ENCODE data around the gene KLHL28. TPM values are rescaled to one million over a fixed set of nuclear protein-coding genes. Genes with fewer than 3 reads are reported as not detected.

The KLHL28 gene
- total and polyA plus RNA-seq, 2 donors (not counting 3 experiments of a cell fraction or from before 2014, with no cell fraction given), result 2.9 to 7.3 TPM

DNA sequence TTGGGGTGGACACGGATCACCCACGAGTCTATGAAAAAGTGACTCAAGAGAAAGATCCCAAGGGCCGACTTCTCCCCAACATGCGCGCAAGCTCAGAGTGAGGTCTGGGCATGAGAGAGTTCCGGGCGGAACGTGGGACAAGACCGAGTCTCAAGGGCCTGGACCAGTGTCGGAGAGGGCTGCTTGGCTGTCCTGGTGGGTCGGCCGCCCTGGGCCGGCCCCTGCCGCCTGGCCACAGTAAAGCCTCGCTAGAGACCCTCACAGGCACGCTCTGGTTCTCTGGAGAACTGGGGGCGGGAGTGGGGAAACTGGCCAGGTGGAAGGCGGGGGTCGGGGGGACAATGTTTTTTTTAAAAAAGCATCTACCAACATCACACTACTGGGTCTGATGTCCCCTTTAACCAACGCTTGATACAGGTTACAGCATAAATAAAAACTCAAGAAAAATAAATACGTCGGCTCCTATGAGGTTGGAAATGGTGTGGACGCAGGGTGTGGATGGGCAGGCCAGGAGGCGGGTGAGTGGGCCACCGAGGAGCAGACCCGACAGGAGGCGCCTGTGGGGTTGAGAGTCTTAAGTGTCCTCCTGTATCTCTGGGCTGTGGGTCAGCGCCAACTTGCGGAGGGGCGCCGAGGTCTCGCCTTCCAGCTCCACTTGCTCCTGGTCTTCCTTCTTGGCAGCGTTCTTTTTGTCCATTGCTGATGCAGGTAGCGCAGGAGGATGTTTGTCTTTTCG lies 74.7 kb downstream of the KLHL28 start:
- FAIRE-seq (no peak), DNase-seq (ENCODE audit: low read depth, low spot score) (no peak)
- Histone ChIP-seq H3K9ac (replicated peaks; ENCODE audit: extremely low read depth, insufficient read depth, low read length) (no peak overlapping the region), H3K4me3 (replicated peaks in 1 of 3; ENCODE audit: insufficient read depth in 1 of 3, low read depth in 1 of 3, low read length in 3 of 3) (no peak overlapping the region), H3K79me2 (ENCODE audit: control insufficient read depth, insufficient read depth, low read length) (no peaks in the 10 kb centered on the region), H3K9me3 (replicated peaks; ENCODE audit: control insufficient read depth, insufficient read depth, low read length) (no peaks in the 10 kb centered on the region), H2AFZ (ENCODE audit: low read depth, low read length) (no peak overlapping the region), H3K27me3 (ENCODE audit: control insufficient read depth in 2 of 2, insufficient read depth in 2 of 2, low read length in 2 of 2) (no peaks in the 10 kb centered on the region), H3K4me2 (ENCODE audit: insufficient read depth, low read length) (no peak overlapping the region), H4K20me1 (replicated peaks; ENCODE audit: control insufficient read depth, extremely low read depth, insufficient read depth, low read length) (no peaks in the 10 kb centered on the region), H3K4me1 (ENCODE audit: control insufficient read depth, extremely low read depth, insufficient read depth, low read length) (no peaks in the 10 kb centered on the region), H3K27ac (ENCODE audit: insufficient read depth, low read depth, low read length) (no peak overlapping the region), H3K36me3 (ENCODE audit: control insufficient read depth in 2 of 2, extremely low read depth in 1 of 2, insufficient read depth in 2 of 2, low read length in 2 of 2) (no peaks in the 10 kb centered on the region), H3K9me1 (replicated peaks; ENCODE audit: control insufficient read depth, extremely low read depth, insufficient read depth, low read length) (no peaks in the 10 kb centered on the region)
- dilution Hi-C loops (cut with MboI; ENCODE audit: extremely low pct_ligation_motif_present, low sequenced_read_pairs) (no loop called here), intact Hi-C loops (cut with micrococcal nuclease) (no loop called here)
- no TSS peak for BruUV-seq (replicated peaks)
- ChIA-PET CTCF (interaction anchor here (1.4 kb wide), 1 partner anchor 40 kb away, joined by 3 read pairs; no protein-coding TSS in a partner anchor), POLR2A (no interaction called here)
- no peak for TF ChIP-seq FOS (IDR thresholded peaks at IDR 0.05; ENCODE audit: borderline replicate concordance, insufficient read depth, low read length)
- TF ChIP-seq, protein P1, sequence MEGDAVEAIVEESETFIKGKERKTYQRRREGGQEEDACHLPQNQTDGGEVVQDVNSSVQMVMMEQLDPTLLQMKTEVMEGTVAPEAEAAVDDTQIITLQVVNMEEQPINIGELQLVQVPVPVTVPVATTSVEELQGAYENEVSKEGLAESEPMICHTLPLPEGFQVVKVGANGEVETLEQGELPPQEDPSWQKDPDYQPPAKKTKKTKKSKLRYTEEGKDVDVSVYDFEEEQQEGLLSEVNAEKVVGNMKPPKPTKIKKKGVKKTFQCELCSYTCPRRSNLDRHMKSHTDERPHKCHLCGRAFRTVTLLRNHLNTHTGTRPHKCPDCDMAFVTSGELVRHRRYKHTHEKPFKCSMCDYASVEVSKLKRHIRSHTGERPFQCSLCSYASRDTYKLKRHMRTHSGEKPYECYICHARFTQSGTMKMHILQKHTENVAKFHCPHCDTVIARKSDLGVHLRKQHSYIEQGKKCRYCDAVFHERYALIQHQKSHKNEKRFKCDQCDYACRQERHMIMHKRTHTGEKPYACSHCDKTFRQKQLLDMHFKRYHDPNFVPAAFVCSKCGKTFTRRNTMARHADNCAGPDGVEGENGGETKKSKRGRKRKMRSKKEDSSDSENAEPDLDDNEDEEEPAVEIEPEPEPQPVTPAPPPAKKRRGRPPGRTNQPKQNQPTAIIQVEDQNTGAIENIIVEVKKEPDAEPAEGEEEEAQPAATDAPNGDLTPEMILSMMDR (IDR thresholded peaks at IDR 0.05; ENCODE audit: extremely low read depth in 1 of 2, insufficient read depth in 1 of 2, low read depth in 1 of 2, low read length in 2 of 2), result no peak
- TF ChIP-seq JUN (IDR thresholded peaks at IDR 0.05; ENCODE audit: borderline replicate concordance, insufficient read depth, insufficient read length, low read depth), result no peak
- no peak for TF ChIP-seq EZH2 (IDR thresholded peaks at IDR 0.05; ENCODE audit: borderline replicate concordance, low read depth, low read length, severe bottlenecking)
- TF ChIP-seq POLR2AphosphoS5 (IDR thresholded peaks at IDR 0.05; ENCODE audit: insufficient read depth, low read depth, low read length), result no peak
- no peak for TF ChIP-seq GATA2 (IDR thresholded peaks at IDR 0.05; ENCODE audit: insufficient read depth, insufficient read length, low read depth, low read length)
- TF ChIP-seq POLR2A (IDR thresholded peaks at IDR 0.05; ENCODE audit: low read depth, low read length), result no peak
- no peak for TF ChIP-seq MYC (IDR thresholded peaks at IDR 0.05; ENCODE audit: low read depth, low read length)
- TF ChIP-seq, protein P2, sequence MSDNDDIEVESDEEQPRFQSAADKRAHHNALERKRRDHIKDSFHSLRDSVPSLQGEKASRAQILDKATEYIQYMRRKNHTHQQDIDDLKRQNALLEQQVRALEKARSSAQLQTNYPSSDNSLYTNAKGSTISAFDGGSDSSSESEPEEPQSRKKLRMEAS (IDR thresholded peaks at IDR 0.05; ENCODE audit: insufficient read depth, insufficient read length), result no peak

Measured in endothelial cell of umbilical vein (primary cell).